OCI-LY3 (cell line): ENCODE results near the gene POU6F2.

Experiments
- H2AFZ ChIP-seq: fragments of 200-600, 300-600 bp; shearing (Covaris generic); 2 replicates; pipeline ENCODE4 v1.6.0; 2014; ENCODE audit warnings: antibody characterized with exemption, low read depth, low read length
- H3K27ac ChIP-seq: fragments of 200-600, 300-600 bp; sonication (generic); 2 replicates; pipeline ENCODE4 v1.5.1; 2014; ENCODE audit warnings: mild to moderate bottlenecking, low read length, moderate library complexity, mixed read lengths
- H3K27me3 ChIP-seq: fragments of 200-600, 300-600 bp; sonication (generic); 2 replicates; pipeline ENCODE4 v1.6.1; 2014; ENCODE audit warnings: low read depth, low read length, mixed read lengths
- H3K36me3 ChIP-seq: fragments of 200-600, 300-600 bp; sonication (generic); replicated peaks from 2 replicates; pipeline ENCODE3; 2014; ENCODE audit warnings: low read depth, low read length, mixed read lengths
- H3K4me1 ChIP-seq: fragments of 300-600, 200-600 bp; sonication (generic); 2 replicates; pipeline ENCODE4 v1.6.1; 2014; ENCODE audit warnings: low read length, mixed read lengths
- H3K4me2 ChIP-seq: fragments of 200-600, 300-600 bp; sonication (generic); 2 replicates; pipeline ENCODE4 v1.6.1; 2014; ENCODE audit warnings: low read length, mixed read lengths
- H3K4me3 ChIP-seq: fragments of 300-600, 200-600 bp; sonication (generic); 2 replicates; pipeline ENCODE4 v1.5.1; 2014; ENCODE audit warnings: antibody characterized with exemption, mild to moderate bottlenecking, low read length, moderate library complexity
- H3K79me2 ChIP-seq: fragments of 300-600, 200-600 bp; shearing (Covaris generic); 2 replicates; pipeline ENCODE4 v1.6.1; 2014; ENCODE audit warnings: mild to moderate bottlenecking, low read length, mixed read lengths
- H3K9ac ChIP-seq: fragments of 300-600, 200-600 bp; shearing (Covaris generic); 2 replicates; pipeline ENCODE4 v1.6.0; 2014; ENCODE audit warnings: mild to moderate bottlenecking, low read length, moderate library complexity
- H3K9me3 ChIP-seq: fragments of 200-600, 300-600 bp; shearing (Covaris generic); 2 replicates; pipeline ENCODE4 v1.6.1; 2014; ENCODE audit warnings: low read length, mixed read lengths; ENCODE audit not compliant: insufficient read depth
- H4K20me1 ChIP-seq: fragments of 200-600, 300-600 bp; sonication (generic); 2 replicates; pipeline ENCODE4 v1.6.1; 2016; ENCODE audit warnings: low read length, mixed read lengths; ENCODE audit not compliant: insufficient read depth
- EZH2phosphoT487 ChIP-seq: fragments of 200-600 bp; shearing (Covaris generic); IDR thresholded peaks from 2 replicates; pipeline ENCODE4 v1.6.1; 2018; ENCODE audit warnings: antibody characterized with exemption, mixed run types, low read depth
- TF ChIP-seq, protein P1 (sequence below): fragments of 200-600, 300-600 bp; sonication (generic); IDR thresholded peaks from 2 replicates; pipeline ENCODE4 v1.5.1; 2014; ENCODE audit warnings: antibody characterized with exemption, low read length, low read depth

POU6F2 gene

GRCh38 chr7:39509912-39510311 is 532.2 kb downstream of the POU6F2 start:
- H3K9ac ChIP-seq = no peak overlapping the region
- H3K4me2 ChIP-seq = no peak overlapping the region
- no peaks in the 10 kb centered on the region for H3K9me3 ChIP-seq
- TF ChIP-seq, protein P1, sequence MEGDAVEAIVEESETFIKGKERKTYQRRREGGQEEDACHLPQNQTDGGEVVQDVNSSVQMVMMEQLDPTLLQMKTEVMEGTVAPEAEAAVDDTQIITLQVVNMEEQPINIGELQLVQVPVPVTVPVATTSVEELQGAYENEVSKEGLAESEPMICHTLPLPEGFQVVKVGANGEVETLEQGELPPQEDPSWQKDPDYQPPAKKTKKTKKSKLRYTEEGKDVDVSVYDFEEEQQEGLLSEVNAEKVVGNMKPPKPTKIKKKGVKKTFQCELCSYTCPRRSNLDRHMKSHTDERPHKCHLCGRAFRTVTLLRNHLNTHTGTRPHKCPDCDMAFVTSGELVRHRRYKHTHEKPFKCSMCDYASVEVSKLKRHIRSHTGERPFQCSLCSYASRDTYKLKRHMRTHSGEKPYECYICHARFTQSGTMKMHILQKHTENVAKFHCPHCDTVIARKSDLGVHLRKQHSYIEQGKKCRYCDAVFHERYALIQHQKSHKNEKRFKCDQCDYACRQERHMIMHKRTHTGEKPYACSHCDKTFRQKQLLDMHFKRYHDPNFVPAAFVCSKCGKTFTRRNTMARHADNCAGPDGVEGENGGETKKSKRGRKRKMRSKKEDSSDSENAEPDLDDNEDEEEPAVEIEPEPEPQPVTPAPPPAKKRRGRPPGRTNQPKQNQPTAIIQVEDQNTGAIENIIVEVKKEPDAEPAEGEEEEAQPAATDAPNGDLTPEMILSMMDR = no peak
- TF ChIP-seq EZH2phosphoT487 = no peak
- no peaks in the 10 kb centered on the region for H3K27me3 ChIP-seq
- no peaks in the 10 kb centered on the region for H3K79me2 ChIP-seq
- no peaks in the 10 kb centered on the region for H4K20me1 ChIP-seq
- H3K27ac ChIP-seq = no peak overlapping the region
- no peak overlapping the region for H3K4me3 ChIP-seq
- no peaks in the 10 kb centered on the region for H3K4me1 ChIP-seq
- no peak overlapping the region for H2AFZ ChIP-seq
- H3K36me3 ChIP-seq = no peaks in the 10 kb centered on the region

DNA sequence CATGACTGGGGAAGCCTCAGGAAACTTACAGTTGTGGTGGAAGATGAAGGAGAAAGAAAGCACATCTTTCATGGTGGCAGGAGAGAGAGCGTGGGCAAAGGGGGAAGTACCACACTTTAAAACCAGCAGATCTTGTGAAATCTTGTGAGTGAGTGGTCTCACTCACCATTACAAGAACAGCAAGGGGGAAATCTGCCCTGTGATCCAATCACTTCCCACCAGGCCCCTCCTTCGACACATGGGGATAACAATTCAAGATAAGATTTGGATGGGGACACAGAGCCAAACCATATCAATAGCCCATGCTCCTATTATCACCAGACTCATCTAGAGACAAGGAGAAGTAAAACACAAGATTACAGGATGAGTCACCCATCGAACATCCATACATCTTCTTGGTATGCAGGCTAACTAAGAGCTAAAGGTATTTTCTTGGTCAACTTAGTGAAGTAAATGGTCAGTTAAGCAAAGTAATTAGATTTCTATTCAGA is 533.2 kb downstream of the POU6F2 start:
- TF ChIP-seq, protein P1 = no peak
- no peak for TF ChIP-seq EZH2phosphoT487
- H2AFZ ChIP-seq = no peak overlapping the region
- no peak overlapping the region for H3K4me2 ChIP-seq

GRCh38 chr7:39515534-39516228 is 538.0 kb downstream of the POU6F2 start:
- Histone ChIP-seq H3K4me2 (no peak overlapping the region), H3K27me3 (peaks cover 5% of the 10 kb centered on the region; the same call in 1 of the 2 replicates), H2AFZ (no peak overlapping the region), H4K20me1 (no peaks in the 10 kb centered on the region), H3K79me2 (no peaks in the 10 kb centered on the region), H3K27ac (no peak overlapping the region), H3K36me3 (no peaks in the 10 kb centered on the region), H3K9me3 (no peaks in the 10 kb centered on the region), H3K9ac (no peak overlapping the region), H3K4me3 (no peak overlapping the region), H3K4me1 (peaks cover 3% of the 10 kb centered on the region; the same call in 1 of the 2 replicates)
- TF ChIP-seq, protein P1 = no peak
- no peak for TF ChIP-seq EZH2phosphoT487

More for the DNA sequence above, 533.2 kb downstream of the POU6F2 start:
- H4K20me1 ChIP-seq = no peaks in the 10 kb centered on the region
- no peaks in the 10 kb centered on the region for H3K79me2 ChIP-seq
- no peaks in the 10 kb centered on the region for H3K9me3 ChIP-seq
- peaks cover 5% of the 10 kb centered on the region; the same call in 1 of the 2 replicates for H3K27me3 ChIP-seq
- H3K4me1 ChIP-seq = no peaks in the 10 kb centered on the region
- H3K9ac ChIP-seq = no peak overlapping the region
- H3K36me3 ChIP-seq = no peaks in the 10 kb centered on the region
- no peak overlapping the region for H3K4me3 ChIP-seq
- no peak overlapping the region for H3K27ac ChIP-seq

- Histone ChIP-seq H3K27ac (no peak overlapping the region), H3K9me3 (no peaks in the 10 kb centered on the region), H3K4me3 (no peak overlapping the region), H2AFZ (no peak overlapping the region), H3K4me1 (peaks cover 3% of the 10 kb centered on the region; the same call in 1 of the 2 replicates), H4K20me1 (no peaks in the 10 kb centered on the region), H3K36me3 (no peaks in the 10 kb centered on the region), H3K27me3 (peaks cover 8% of the 10 kb centered on the region; the same call in 1 of the 2 replicates), H3K9ac (no peak overlapping the region), H3K79me2 (no peaks in the 10 kb centered on the region), H3K4me2 (no peak overlapping the region)
- TF ChIP-seq, protein P1 = no peak
- no peak for TF ChIP-seq EZH2phosphoT487
Observed at GRCh38 chr7:39516498-39516897, 538.8 kb downstream of the POU6F2 start.
